GM19043 (cell line): ENCODE results near the gene LYZL2.
"Not testable (repeated sequence)": the region's sequence is repeated elsewhere in the genome, so short reads cannot be mapped to it uniquely, and the experiment has no call there.

Source experiments
- ATAC-seq: cut with Tn5 transposase; IDR thresholded peaks from one replicate; pipeline ENCODE4 v1.9.1; 2021; ENCODE audit warnings: low read depth; ENCODE audit not compliant: unreplicated experiment

Gene LYZL2

GRCh38 chr10:30596013-30596412, 33.5 kb downstream of the LYZL2 start:
- ATAC-seq = no peak

DNA sequence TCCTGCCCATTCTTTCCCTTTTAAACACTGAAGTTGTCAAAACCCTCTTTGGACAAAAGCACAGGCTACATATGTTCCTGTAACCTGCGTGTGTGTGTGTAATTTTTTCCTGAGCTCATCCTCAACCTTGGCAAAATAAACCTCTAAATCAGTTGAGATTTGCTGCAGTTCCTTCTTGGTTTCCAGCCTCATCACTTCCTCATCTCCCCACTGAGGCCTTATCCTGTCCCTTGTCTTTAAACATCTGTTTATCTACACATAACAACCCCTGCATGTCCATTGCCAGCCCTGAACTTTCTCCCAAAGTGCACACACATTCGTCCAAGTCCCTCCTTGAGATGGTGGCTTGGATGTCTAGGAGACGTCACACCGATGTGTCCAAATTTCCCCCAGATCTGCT, 35.5 kb downstream of the LYZL2 start:
- no peak for ATAC-seq

GRCh38 chr10:30592770-30593169, 36.8 kb downstream of the LYZL2 start:
- ATAC-seq = not testable (repeated sequence)

DNA sequence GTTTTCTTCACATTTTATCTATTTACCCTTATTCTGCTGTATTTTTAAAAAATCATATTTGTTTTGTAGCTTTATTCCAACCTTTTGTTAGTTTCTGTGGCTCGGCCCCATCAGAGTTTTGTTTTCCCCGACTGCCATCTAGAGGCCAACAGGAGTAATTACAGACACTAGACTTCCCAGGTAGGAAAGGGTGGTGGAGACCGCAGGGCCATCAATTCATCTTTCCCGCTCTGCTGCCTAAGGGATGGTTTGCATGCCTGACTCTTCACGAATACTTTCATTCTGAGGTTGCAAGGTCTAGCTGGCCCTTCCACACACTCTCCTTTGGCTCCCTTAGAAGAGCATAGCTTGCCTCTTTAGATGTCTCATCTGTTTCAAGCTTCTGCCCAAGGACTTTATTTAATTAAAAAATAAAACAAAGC, 38.3 kb downstream of the LYZL2 start:
- ATAC-seq = no peak

GRCh38 chr10:30589441-30589840, 40.1 kb downstream of the LYZL2 start:
- ATAC-seq = no peak

- peak; percentile 67 for ATAC-seq
Measured at GRCh38 chr10:30587522-30588031, 42.0 kb downstream of the LYZL2 start.

DNA sequence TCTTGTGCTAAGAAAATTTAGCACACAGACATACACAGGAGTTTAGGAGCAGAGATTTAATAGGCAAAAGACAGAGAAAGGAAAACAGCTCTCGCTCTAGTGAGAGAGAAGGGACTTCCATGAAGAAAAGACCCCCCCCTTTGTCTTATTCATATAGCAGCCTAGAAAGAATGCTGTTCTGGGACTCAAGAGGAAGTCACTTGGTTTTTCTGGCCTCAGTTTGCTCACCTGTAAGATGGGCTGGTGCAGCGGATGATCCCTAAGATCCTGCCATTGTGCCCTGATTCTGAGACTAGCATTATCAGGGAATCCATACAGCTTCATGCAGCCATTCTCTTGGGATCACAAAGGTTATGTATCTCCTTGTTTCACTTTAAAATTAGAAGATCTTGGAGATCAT, 42.7 kb downstream of the LYZL2 start:
- ATAC-seq = no peak

GRCh38 chr10:30583778-30584415, 45.7 kb downstream of the LYZL2 start:
- peak; percentile 40 for ATAC-seq

GRCh38 chr10:30581779-30582380, 47.7 kb downstream of the LYZL2 start:
- no peak for ATAC-seq

DNA sequence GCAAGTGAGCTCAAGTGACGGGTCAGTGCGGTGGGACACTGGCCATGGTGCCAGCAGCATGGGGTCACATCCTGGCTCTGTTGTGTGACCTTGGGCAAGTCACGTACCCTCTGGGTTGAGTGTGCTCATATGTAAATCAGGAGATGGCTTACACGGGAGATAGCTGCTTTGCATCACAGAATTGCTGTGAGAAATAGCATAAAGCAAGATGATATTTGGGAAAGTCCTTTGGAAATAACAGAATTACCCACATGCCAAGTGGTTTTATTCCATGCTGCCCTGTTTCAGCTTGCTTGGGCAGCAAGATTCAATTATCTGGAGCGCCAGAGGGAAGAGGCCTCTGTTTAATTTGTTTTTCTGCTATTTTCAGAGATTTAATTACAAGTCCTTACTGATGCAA, 48.9 kb downstream of the LYZL2 start:
- ATAC-seq = no peak

DNA sequence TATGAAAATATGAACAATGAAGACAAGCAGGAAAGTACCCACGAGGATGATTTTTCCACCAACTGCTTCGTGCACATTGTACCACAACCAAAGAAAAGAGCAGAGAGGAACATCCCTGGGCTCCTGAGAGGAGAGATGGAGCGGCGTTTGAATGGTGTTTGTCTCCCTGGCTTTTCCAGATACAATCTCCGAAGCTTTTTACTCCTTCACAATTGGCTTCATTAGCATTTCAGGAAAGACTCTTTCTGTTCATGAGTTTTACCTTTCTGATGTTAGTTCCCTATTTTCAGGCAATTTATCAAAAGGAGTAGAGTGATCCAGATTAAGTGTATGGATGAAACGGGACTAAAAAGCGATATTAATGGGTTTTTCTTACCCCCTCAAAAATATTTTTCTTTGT, 49.3 kb downstream of the LYZL2 start:
- no peak for ATAC-seq

- no peak for ATAC-seq
Measured at GRCh38 chr10:30579574-30579973, 50.0 kb downstream of the LYZL2 start.

- ATAC-seq = no peak
Measured at GRCh38 chr10:30577048-30577447, 52.5 kb downstream of the LYZL2 start.

DNA sequence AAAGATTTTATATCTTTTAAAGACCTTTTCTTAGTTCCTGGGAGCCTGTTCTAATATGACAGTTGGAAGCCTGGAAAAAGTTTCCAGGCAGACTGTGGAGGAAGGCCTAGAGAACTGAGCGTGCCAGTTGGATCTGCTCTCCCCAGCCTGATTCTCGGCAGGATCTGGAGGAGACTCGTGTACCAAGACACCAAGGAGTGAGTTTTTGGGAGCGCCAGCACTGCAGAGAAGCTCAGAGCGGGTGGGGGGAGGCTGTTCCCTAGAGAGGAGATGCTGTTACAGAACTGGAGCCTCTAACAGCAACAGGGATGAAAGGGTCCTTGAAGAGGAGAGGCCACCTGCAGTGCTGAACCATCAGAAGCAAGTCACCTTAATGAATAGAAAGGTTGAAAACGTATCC, 52.9 kb downstream of the LYZL2 start:
- no peak for ATAC-seq

DNA sequence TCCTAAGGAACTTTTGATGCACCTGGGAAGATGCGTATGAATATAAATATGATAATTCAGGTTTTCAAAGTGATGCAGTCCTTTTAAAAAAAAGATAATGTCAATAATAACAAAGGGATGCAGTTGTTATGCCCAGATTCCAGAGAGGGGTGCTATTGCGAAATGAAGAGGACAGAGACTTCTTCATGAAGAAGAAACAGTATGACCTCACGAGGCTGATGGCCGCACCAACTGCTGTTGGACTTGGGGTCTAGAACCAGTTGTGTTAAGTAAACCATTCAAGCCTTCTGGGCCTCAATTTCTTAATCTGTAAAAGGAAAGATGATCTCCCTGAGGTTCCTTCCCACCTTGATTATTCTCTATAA, 55.1 kb downstream of the LYZL2 start:
- no peak for ATAC-seq

DNA sequence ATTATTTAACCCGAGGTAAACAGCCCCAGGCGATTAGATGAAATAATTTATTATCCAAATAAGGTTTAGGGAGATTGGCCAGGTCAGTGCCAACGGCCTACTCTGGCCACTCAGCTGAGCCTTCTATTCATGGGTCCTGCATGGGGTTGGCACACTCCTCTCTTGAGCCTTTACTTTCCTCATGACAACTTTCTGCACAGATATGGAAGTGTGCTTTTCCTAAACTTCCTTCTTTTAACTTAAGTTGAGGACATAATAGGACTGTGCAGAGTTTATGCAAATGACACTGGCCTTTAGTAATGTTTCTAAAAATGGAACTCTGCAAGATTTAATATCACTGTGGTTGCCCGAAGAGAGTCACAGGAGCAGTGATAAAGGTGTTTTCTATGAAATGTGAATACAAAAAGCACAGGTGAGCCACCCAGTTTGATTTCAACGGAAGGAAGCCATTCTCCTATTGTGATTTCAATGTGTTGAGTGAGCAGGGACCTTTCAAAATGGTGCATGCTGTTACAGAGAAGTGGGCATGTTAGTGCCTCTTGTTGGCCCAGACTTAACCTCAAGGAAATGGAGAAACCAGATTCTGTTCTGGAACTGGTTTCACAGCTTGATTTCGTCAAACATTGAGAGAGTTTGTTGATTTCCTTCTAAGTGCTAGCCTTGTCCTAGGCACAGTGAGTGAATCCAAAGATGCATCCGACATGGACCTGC, 55.7 kb downstream of the LYZL2 start:
- ATAC-seq = no peak

DNA sequence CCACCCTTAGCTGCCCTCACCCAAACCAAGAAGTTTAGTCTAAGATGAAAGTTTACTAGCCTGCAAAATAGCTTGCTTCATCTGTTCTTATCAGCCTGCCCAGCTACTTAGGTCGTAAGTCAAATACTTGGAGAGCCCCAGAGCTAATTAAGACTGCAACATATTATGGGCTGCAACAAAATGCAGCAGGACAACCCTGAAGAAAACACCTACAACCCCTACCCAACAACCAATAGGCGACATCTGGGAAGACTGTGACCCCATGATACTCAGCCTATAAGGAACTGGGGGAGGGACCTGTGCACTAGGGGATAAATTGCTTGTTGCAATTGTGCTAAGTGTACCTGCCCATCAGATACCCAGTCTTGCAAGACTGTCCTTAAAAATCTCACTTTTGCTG, 64.1 kb downstream of the LYZL2 start:
- ATAC-seq = no peak

DNA sequence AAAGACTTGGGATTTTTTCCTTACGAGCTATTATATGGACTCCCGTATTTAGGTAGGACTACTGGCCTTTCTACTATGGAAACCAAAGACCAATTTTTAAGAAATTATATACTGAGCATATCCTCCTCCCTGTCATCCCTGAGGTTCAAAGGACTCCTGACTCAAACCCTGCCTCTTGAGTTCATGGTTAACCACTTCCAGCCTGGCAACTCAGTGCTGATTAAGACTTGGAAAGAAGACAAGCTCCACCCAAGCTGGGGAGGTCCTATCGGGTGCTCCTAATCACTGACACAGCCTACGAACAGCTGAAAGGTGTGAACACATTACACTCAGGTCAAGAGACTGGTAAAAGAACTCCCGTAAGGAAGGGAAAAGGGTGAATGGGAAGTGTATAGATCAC, 66.8 kb downstream of the LYZL2 start:
- no peak for ATAC-seq
